Karpas-422 (cell line): ENCODE results near the gene RBSN. TPM values are rescaled to one million over a fixed set of nuclear protein-coding genes. Genes with fewer than 3 reads are reported as not detected.

Experiments
- DNase-seq: peaks from one replicate; pipeline ENCODE4 v3.0.0-alpha.2; 2015
- H2AFZ ChIP-seq: fragments of 200-600 bp; sonication (generic); 2 replicates; pipeline ENCODE4 v1.6.1; 2014; ENCODE audit warnings: antibody characterized with exemption, low read length, mixed read lengths
- H3K27ac ChIP-seq: fragments of 200-600 bp; sonication (generic); 2 replicates; pipeline ENCODE4 v1.5.1; 2014; ENCODE audit warnings: mild to moderate bottlenecking, low read length, moderate library complexity
- H3K27me3 ChIP-seq: fragments of 200-600 bp; sonication (generic); 2 replicates; pipeline ENCODE4 v1.6.1; 2014; ENCODE audit warnings: low read length, mixed read lengths
- H3K36me3 ChIP-seq: fragments of 200-600 bp; sonication (generic); 2 replicates; pipeline ENCODE4 v1.6.1; 2014; ENCODE audit warnings: low read length, mixed read lengths; ENCODE audit not compliant: insufficient read depth
- H3K4me1 ChIP-seq: fragments of 200-600 bp; sonication (generic); 2 replicates; pipeline ENCODE4 v1.6.1; 2014; ENCODE audit warnings: mild to moderate bottlenecking, low read length, mixed read lengths
- H3K4me2 ChIP-seq: fragments of 200-600 bp; sonication (generic); 2 replicates; pipeline ENCODE4 v1.6.1; 2014; ENCODE audit warnings: low read length, low read depth, mild to moderate bottlenecking; ENCODE audit not compliant: poor library complexity, severe bottlenecking
- H3K4me3 ChIP-seq: fragments of 200-600 bp; sonication (generic); 2 replicates; pipeline ENCODE4 v1.5.1; 2014; ENCODE audit warnings: mild to moderate bottlenecking, antibody characterized with exemption, low read length, mixed read lengths
- H3K79me2 ChIP-seq: fragments of 200-600 bp; sonication (generic); 2 replicates; pipeline ENCODE4 v1.6.1; 2014; ENCODE audit warnings: mild to moderate bottlenecking, low read length, mixed read lengths
- H3K9ac ChIP-seq: fragments of 200-600 bp; sonication (generic); 2 replicates; pipeline ENCODE4 v1.6.0; 2014; ENCODE audit warnings: low read length
- H3K9me2 ChIP-seq: fragments of 200-600 bp; sonication (generic), shearing (Covaris generic); replicated peaks from 2 replicates; pipeline ENCODE4 v1.6.0; 2014; ENCODE audit warnings: mild to moderate bottlenecking, low read length, moderate library complexity; ENCODE audit not compliant: insufficient read depth
- H3K9me3 ChIP-seq: fragments of 300-700, 200-600 bp; sonication (generic); 2 replicates; pipeline ENCODE4 v1.6.1; 2014; ENCODE audit warnings: low read length, mixed read lengths
- H4K20me1 ChIP-seq: fragments of 200-600 bp; sonication (generic); 2 replicates; pipeline ENCODE4 v1.6.1; 2014; ENCODE audit warnings: mild to moderate bottlenecking, antibody characterized with exemption, low read length, low read depth; ENCODE audit not compliant: insufficient read depth
- total RNA-seq: library from RNA; depleted of rRNA; stranded (reverse); fragments of >200 nt; shearing (Covaris generic); gene quantifications from 2 replicates; pipeline ENCODE4 v1.2.3, GENCODE V29; 2014; ENCODE audit warnings: low replicate concordance

RBSN gene
- total RNA-seq, 1 experiment from 2014 or later: 12.2 TPM

DNA sequence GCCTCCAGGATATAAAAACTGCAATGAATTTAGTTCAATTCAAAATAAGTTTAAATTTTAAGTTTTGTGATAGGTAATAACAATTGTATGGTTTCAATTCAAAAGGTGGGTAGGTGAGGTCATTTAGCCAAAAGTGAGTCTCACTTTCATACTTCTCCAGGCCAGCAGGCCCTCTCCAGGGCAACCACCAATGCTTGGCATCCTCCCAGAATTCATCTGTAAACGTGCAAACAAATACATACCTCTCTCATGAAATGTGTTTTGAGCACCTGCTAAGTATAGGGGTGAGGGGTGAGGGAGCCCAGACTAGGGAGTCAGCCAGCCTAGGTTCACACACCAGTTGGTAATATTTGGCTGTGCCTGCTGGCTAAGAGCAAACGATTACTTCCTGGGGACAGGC, 22.0 kb upstream of the RBSN start:
- no peaks in the 10 kb centered on the region for H3K9me2 ChIP-seq
- no peak overlapping the region for H3K9ac ChIP-seq
- H3K9me3 ChIP-seq: no peaks in the 10 kb centered on the region
- H2AFZ ChIP-seq: no peak overlapping the region
- no peaks in the 10 kb centered on the region for H3K79me2 ChIP-seq
- H3K27me3 ChIP-seq: no peaks in the 10 kb centered on the region
- DNase-seq: no peak
- no peaks in the 10 kb centered on the region for H4K20me1 ChIP-seq
- H3K4me1 ChIP-seq: no peaks in the 10 kb centered on the region
- no peak overlapping the region for H3K4me3 ChIP-seq
- no peak overlapping the region for H3K4me2 ChIP-seq
- no peak overlapping the region for H3K27ac ChIP-seq
- H3K36me3 ChIP-seq: no peaks in the 10 kb centered on the region

DNA sequence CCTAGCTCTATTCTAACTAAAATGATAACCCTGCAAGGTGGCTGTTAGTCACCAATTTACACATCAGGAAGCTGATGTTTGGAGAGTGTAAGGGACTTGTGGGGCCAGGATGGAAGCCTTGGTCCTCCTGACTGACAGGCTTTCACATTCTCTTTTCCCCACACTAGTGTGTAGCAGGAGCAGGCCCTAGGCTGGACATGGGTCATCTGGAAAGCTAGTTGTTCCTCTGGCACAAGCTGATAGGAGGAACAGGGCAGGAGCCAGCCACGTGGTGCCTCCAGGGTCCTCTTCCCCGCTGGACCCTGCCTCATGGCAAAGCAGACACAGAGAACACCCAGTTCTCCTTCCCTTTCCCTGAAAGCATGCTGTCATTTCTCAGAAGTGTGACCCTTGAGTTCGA, 18.1 kb upstream of the RBSN start:
- Histone ChIP-seq H3K27ac (no peak overlapping the region), H2AFZ (no peak overlapping the region), H4K20me1 (no peaks in the 10 kb centered on the region), H3K9ac (no peak overlapping the region), H3K79me2 (no peaks in the 10 kb centered on the region), H3K36me3 (no peaks in the 10 kb centered on the region), H3K4me1 (no peaks in the 10 kb centered on the region), H3K4me3 (no peak overlapping the region), H3K9me3 (no peaks in the 10 kb centered on the region), H3K9me2 (no peaks in the 10 kb centered on the region), H3K4me2 (no peak overlapping the region), H3K27me3 (no peaks in the 10 kb centered on the region)
- DNase-seq: no peak

- no peaks in the 10 kb centered on the region for H3K9me3 ChIP-seq
- no peaks in the 10 kb centered on the region for H3K27me3 ChIP-seq
- no peak overlapping the region for H3K4me2 ChIP-seq
- H3K79me2 ChIP-seq: no peaks in the 10 kb centered on the region
- no peaks in the 10 kb centered on the region for H4K20me1 ChIP-seq
- no peaks in the 10 kb centered on the region for H3K36me3 ChIP-seq
- H3K4me3 ChIP-seq: no peak overlapping the region
- no peak overlapping the region for H3K27ac ChIP-seq
- peak; percentile 35 for DNase-seq
- no peaks in the 10 kb centered on the region for H3K4me1 ChIP-seq
- H3K9ac ChIP-seq: no peak overlapping the region
- H3K9me2 ChIP-seq: no peaks in the 10 kb centered on the region
- H2AFZ ChIP-seq: no peak overlapping the region
These were observed 17.2 kb upstream of the RBSN start for GRCh38 chr3:15116032-15116669.

DNA sequence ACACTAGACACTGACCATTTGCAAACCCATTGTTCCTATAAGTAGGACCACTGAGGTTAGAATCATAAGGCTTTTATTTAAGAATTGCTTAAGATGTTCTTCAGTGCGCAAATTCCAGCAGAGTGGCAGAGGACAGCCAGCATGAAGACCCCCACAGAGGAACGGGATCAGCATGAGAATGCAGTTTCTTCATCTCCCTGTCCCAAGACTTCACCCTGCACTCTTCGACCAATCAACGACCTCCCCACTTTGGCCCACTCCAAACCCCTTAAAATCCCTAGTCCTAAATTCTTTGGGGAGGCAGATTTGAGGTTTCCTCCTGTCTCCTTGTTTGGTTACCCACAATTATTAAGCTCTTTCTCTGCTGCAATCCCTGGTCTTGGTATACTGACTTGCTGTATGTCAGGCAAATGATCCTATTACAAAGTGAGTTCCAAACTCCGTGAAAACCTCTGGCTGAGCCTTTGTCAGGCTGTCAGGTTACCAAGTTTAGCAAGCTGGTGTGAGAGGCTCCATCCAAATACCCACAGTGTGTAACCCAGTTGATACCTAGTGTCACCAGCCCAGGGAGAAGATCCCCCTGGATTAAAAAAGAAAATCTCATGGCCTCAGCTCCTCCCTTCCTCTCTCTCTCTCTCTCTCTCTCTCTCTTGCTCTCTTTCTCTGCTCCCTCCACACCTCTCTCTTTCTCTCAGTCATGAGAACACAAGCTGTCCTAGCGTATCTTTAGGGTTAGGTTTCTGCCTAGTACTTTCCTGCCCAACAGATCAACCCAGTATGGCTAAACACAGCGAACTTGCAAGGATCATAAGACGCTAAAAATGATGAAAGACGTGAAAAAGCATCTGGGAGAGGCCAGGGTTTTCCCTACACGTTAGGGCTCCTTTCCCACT, 15.8 kb upstream of the RBSN start:
- no peak for DNase-seq
- Histone ChIP-seq H3K4me2 (no peak overlapping the region), H3K4me1 (no peaks in the 10 kb centered on the region), H4K20me1 (no peaks in the 10 kb centered on the region), H3K9me2 (no peaks in the 10 kb centered on the region), H3K4me3 (no peak overlapping the region), H3K9me3 (no peaks in the 10 kb centered on the region), H3K9ac (no peak overlapping the region), H3K36me3 (no peaks in the 10 kb centered on the region), H3K27me3 (no peaks in the 10 kb centered on the region), H2AFZ (no peak overlapping the region), H3K27ac (no peak overlapping the region), H3K79me2 (no peaks in the 10 kb centered on the region)

GRCh38 chr3:15113884-15114283, 14.9 kb upstream of the RBSN start:
- H3K79me2 ChIP-seq: no peaks in the 10 kb centered on the region
- H4K20me1 ChIP-seq: no peaks in the 10 kb centered on the region
- no peaks in the 10 kb centered on the region for H3K36me3 ChIP-seq
- H3K27ac ChIP-seq: no peak overlapping the region
- H3K9me3 ChIP-seq: no peaks in the 10 kb centered on the region
- no peak overlapping the region for H2AFZ ChIP-seq
- no peak overlapping the region for H3K4me2 ChIP-seq
- no peak overlapping the region for H3K9ac ChIP-seq
- no peak overlapping the region for H3K4me3 ChIP-seq
- H3K9me2 ChIP-seq: no peaks in the 10 kb centered on the region
- H3K27me3 ChIP-seq: no peaks in the 10 kb centered on the region
- no peak for DNase-seq
- no peaks in the 10 kb centered on the region for H3K4me1 ChIP-seq

GRCh38 chr3:15113471-15113870, 14.5 kb upstream of the RBSN start:
- no peaks in the 10 kb centered on the region for H3K36me3 ChIP-seq
- no peaks in the 10 kb centered on the region for H3K79me2 ChIP-seq
- no peaks in the 10 kb centered on the region for H3K27me3 ChIP-seq
- DNase-seq: no peak
- H3K9me2 ChIP-seq: no peaks in the 10 kb centered on the region
- no peak overlapping the region for H3K27ac ChIP-seq
- no peaks in the 10 kb centered on the region for H3K4me1 ChIP-seq
- no peak overlapping the region for H3K4me2 ChIP-seq
- no peak overlapping the region for H3K4me3 ChIP-seq
- no peak overlapping the region for H3K9ac ChIP-seq
- no peaks in the 10 kb centered on the region for H3K9me3 ChIP-seq
- H4K20me1 ChIP-seq: no peaks in the 10 kb centered on the region
- no peak overlapping the region for H2AFZ ChIP-seq

DNA sequence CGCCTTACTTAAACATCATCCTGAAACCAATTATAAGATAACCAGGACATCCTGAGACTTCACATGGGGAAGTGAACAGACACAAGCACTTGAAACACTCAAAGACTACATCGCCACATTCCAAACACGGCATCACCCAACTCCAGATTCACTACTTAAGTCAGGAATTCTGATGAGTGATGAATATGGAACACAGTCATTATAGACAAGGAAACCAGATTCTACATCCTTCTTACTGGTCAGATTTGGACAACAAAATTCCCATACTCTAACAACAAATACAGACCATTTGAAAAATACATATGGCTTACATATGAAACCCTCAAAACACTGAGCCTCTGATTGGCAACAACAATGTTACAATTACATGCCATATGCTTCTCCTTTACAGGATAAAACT, 13.1 kb upstream of the RBSN start:
- no peaks in the 10 kb centered on the region for H3K27me3 ChIP-seq
- H3K9ac ChIP-seq: no peak overlapping the region
- no peaks in the 10 kb centered on the region for H3K79me2 ChIP-seq
- no peaks in the 10 kb centered on the region for H3K9me2 ChIP-seq
- H3K4me3 ChIP-seq: no peak overlapping the region
- no peaks in the 10 kb centered on the region for H3K36me3 ChIP-seq
- no peak for DNase-seq
- no peak overlapping the region for H3K27ac ChIP-seq
- H4K20me1 ChIP-seq: no peaks in the 10 kb centered on the region
- H3K4me1 ChIP-seq: no peaks in the 10 kb centered on the region
- no peak overlapping the region for H2AFZ ChIP-seq
- no peak overlapping the region for H3K4me2 ChIP-seq
- H3K9me3 ChIP-seq: no peaks in the 10 kb centered on the region

DNA sequence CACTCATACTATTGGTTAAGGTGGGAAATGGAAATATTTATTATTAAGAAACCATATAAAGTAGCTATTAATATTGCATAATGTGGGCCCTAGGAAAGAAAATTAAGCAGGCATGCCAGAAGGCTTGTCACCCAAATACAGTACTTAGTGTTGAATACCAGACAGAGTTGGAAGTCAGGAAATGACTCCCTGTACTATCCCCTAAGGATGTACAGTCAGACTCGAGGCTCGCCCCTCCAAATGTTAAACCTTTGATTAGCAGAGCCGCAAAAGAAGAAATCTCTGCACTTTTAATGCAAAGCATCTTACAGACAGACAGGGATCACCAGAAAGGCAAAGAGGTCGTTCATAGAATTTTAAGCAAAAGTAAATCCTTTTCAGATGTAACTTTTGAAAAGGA, 11.3 kb upstream of the RBSN start:
- Histone ChIP-seq H3K4me2 (no peak overlapping the region), H3K4me1 (no peaks in the 10 kb centered on the region), H3K9ac (no peak overlapping the region), H3K36me3 (no peaks in the 10 kb centered on the region), H3K27me3 (no peaks in the 10 kb centered on the region), H3K27ac (no peak overlapping the region), H3K4me3 (no peak overlapping the region), H3K9me3 (no peaks in the 10 kb centered on the region), H3K9me2 (no peaks in the 10 kb centered on the region), H4K20me1 (no peaks in the 10 kb centered on the region), H3K79me2 (no peaks in the 10 kb centered on the region), H2AFZ (no peak overlapping the region)
- no peak for DNase-seq
